ENCODE data around the gene ERGIC1. TPM values are rescaled to one million over a fixed set of nuclear protein-coding genes. Genes with fewer than 3 reads are reported as not detected.
A peak's percentile ranks its signal among the peaks of the same experiment; 100 is the strongest.

The ERGIC1 gene
- total and polyA plus RNA-seq, 2 of the 13 experiments (the other 11 are each of a cell fraction or from before 2014, with no cell fraction given) = 78.5 to 184 TPM

GRCh38 chr5:172788771-172789686 is 45.0 kb upstream of the ERGIC1 start (continued):
- peak; percentile 78 for TF ChIP-seq RARA (CRISPR knock-in tag; IDR thresholded peaks at IDR 0.05)
- no peak for TF ChIP-seq GMEB2 (CRISPR knock-in tag; IDR thresholded peaks at IDR 0.05; ENCODE audit: low read depth)
- no peak for TF ChIP-seq KLF11 (CRISPR knock-in tag; IDR thresholded peaks at IDR 0.05)
- TF ChIP-seq KLF16 (CRISPR knock-in tag; IDR thresholded peaks at IDR 0.05) = 0 out of 4 replicates have a peak, but pooled peaks of 1 of the 2 experiments have one; percentile 42
- TF ChIP-seq ZNF850 (CRISPR knock-in tag; conservative IDR thresholded peaks at IDR 0.05) = no peak
- TF ChIP-seq ZSCAN25 (CRISPR knock-in tag; IDR thresholded peaks at IDR 0.05) = no peak
- TF ChIP-seq SALL1 (CRISPR knock-in tag; IDR thresholded peaks at IDR 0.05) = peak; percentile 70
- no peak for TF ChIP-seq NPAS2 (CRISPR knock-in tag; IDR thresholded peaks at IDR 0.05; ENCODE audit: borderline replicate concordance)
- TF ChIP-seq ZNF232 (CRISPR knock-in tag; IDR thresholded peaks at IDR 0.05; ENCODE audit: borderline replicate concordance) = no peak
- TF ChIP-seq ZSCAN21 (CRISPR knock-in tag; IDR thresholded peaks at IDR 0.05; ENCODE audit: borderline replicate concordance) = no peak; the same call in 1 of the 2 replicates
- no peak for TF ChIP-seq HCFC1 (IDR thresholded peaks at IDR 0.05; ENCODE audit: low read depth, low read length)
- 0 out of 2 replicates have a peak, but pooled peaks have one; percentile 34 for TF ChIP-seq CBX5 (CRISPR knock-in tag; IDR thresholded peaks at IDR 0.05; ENCODE audit: borderline replicate concordance)
- no peak for TF ChIP-seq PHF5A (CRISPR knock-in tag; IDR thresholded peaks at IDR 0.05; ENCODE audit: low read depth, unreplicated experiment)
- TF ChIP-seq HES4 (CRISPR knock-in tag; IDR thresholded peaks at IDR 0.05; ENCODE audit: borderline replicate concordance) = 0 out of 2 replicates have a peak, but pooled peaks have one; percentile 52
- TF ChIP-seq THAP8 (CRISPR knock-in tag; IDR thresholded peaks at IDR 0.05; ENCODE audit: borderline replicate concordance) = no peak
- TF ChIP-seq HOXA3 (CRISPR knock-in tag; IDR thresholded peaks at IDR 0.05) = peak; percentile 67; the same call in 1 of the 2 replicates
- TF ChIP-seq ZNF274 (CRISPR knock-in tag; IDR thresholded peaks at IDR 0.05) = no peak
- TF ChIP-seq MTF2 (CRISPR knock-in tag; IDR thresholded peaks at IDR 0.05; ENCODE audit: borderline replicate concordance) = no peak
- TF ChIP-seq ZNF24 (IDR thresholded peaks at IDR 0.05) = no peak
- TF ChIP-seq ZBTB20 (CRISPR knock-in tag; IDR thresholded peaks at IDR 0.05; ENCODE audit: borderline replicate concordance, low read depth) = peak; percentile 30; the same call in 1 of the 2 replicates
- no peak for TF ChIP-seq LBX2 (CRISPR knock-in tag; IDR thresholded peaks at IDR 0.05; ENCODE audit: borderline replicate concordance)
- TF ChIP-seq HMGXB3 (CRISPR knock-in tag; IDR thresholded peaks at IDR 0.05; ENCODE audit: borderline replicate concordance) = no peak
- TF ChIP-seq PLRG1 (conservative IDR thresholded peaks at IDR 0.05) = no peak
